Small intestine (tissue), 7 donors: ENCODE results near the gene CHRM5. TPM values are rescaled to one million over a fixed set of nuclear protein-coding genes. Genes with fewer than 3 reads are reported as not detected.

Source experiments
- DNase-seq, 2 donors: peaks; one replicate each; pipeline versions ENCODE4 v3.0.0 to v3.0.0-alpha.2; 2013
- FAIRE-seq: peaks from 2 replicates; lab custom pipeline; 2012; peaks lifted over from hg19 to GRCh38; lab: Jason Lieb, UNC
- H3K27ac ChIP-seq, 3 donors: one replicate each; pipeline ENCODE4 v1.5.1; 2013; ENCODE audit warnings: low read length in 2 of 3, mild to moderate bottlenecking in 2 of 3, control low read depth in 1 of 3, inconsistent platforms in 1 of 3, low read depth in 1 of 3, moderate library complexity in 1 of 3
- H3K27me3 ChIP-seq, 3 donors: one replicate each; pipeline ENCODE4 v1.6.1; 2013; ENCODE audit warnings: low read length in 3 of 3, inconsistent platforms in 1 of 3; ENCODE audit not compliant: control insufficient read depth in 3 of 3, insufficient read depth in 3 of 3
- H3K36me3 ChIP-seq, 3 donors: one replicate each; pipeline ENCODE4 v1.6.1; 2013; ENCODE audit warnings: low read length in 3 of 3, inconsistent platforms in 1 of 3, low read depth in 1 of 3, mild to moderate bottlenecking in 1 of 3, moderate library complexity in 1 of 3; ENCODE audit not compliant: control insufficient read depth in 3 of 3, insufficient read depth in 2 of 3
- H3K4me1 ChIP-seq, 3 donors: one replicate each; pipeline ENCODE4 v1.6.1; 2013; ENCODE audit warnings: low read length in 2 of 3, inconsistent platforms in 1 of 3, low read depth in 1 of 3, mild to moderate bottlenecking in 1 of 3, moderate library complexity in 1 of 3; ENCODE audit not compliant: control insufficient read depth in 3 of 3, insufficient read depth in 2 of 3
- H3K4me3 ChIP-seq, 3 donors: one replicate each; pipeline ENCODE4 v1.5.1; 2013; ENCODE audit warnings: low read length in 3 of 3, control low read depth in 1 of 3, inconsistent platforms in 1 of 3, low read depth in 1 of 3, mild to moderate bottlenecking in 1 of 3, moderate library complexity in 1 of 3
- H3K9me3 ChIP-seq, 2 donors: one replicate each; pipeline ENCODE4 v1.6.1; 2013; ENCODE audit warnings: low read depth in 1 of 2, low read length in 1 of 2; ENCODE audit not compliant: control insufficient read depth in 2 of 2, insufficient read depth in 1 of 2
- WGBS, 3 donors: extraction: QIAGEN DNeasy Blood & Tissue Kit; methylation state at CpG; one replicate each; pipeline ENCODE4 v1.1.7; 2013; 5-methylcytosine and 5-hydroxymethylcytosine counted together
- polyA plus RNA-seq, 4 donors: library from polyadenylated mRNA; stranded (reverse) in 3 of 4; unstranded in 1 of 4; fragments of 200-250 nt in 3 of 4; fragments of 120-200 nt in 1 of 4; gene quantifications; one replicate each; pipeline versions ENCODE4 v1.2.1 to v1.2.3, GENCODE V29; 2013
- donor health status: healthy with polysubstance abuse.
- donor health status: control.
- donor health status: control.
- donor health status: Bipolar disorder and iron deficiency.
- donor health status: healthy.

The CHRM5 gene
- polyA plus RNA-seq, 4 donors = 0.52 TPM; not detected in 3

- 70 to 77% (median 72%) methylated on average over 10 of the region's 10 CpGs for WGBS, 3 donors
- Histone ChIP-seq H3K9me3 (no peaks in the 10 kb centered on the region), H3K27me3 (no peaks in the 10 kb centered on the region), H3K36me3 (no peaks in the 10 kb centered on the region), H3K4me3 (no peak overlapping the region), H3K27ac (no peak overlapping the region), H3K4me1 (no peaks in the 10 kb centered on the region)
- DNase-seq = peak; percentile 8 to 14
- FAIRE-seq = no peak
Measured at GRCh38 chr15:33955945-33956344, 12.4 kb upstream of the CHRM5 start.

GRCh38 chr15:33956397-33956796, 11.9 kb upstream of the CHRM5 start:
- Histone ChIP-seq H3K36me3 (no peaks in the 10 kb centered on the region), H3K9me3 (no peaks in the 10 kb centered on the region), H3K4me3 (no peak overlapping the region), H3K27ac (no peak overlapping the region), H3K27me3 (no peaks in the 10 kb centered on the region), H3K4me1 (no peaks in the 10 kb centered on the region)
- no peak for FAIRE-seq
- 17 to 50% (median 18%) methylated on average over 1 of the region's 1 CpG for WGBS, 3 donors
- no peak for DNase-seq

- H3K4me1 ChIP-seq = no peaks in the 10 kb centered on the region
- no peaks in the 10 kb centered on the region for H3K36me3 ChIP-seq
- no peak overlapping the region for H3K4me3 ChIP-seq
- 80 to 89% (median 82%) methylated on average over 7 of the region's 7 CpGs for WGBS, 3 donors
- H3K27me3 ChIP-seq = no peaks in the 10 kb centered on the region
- FAIRE-seq (no peak), DNase-seq (no peak)
- no peaks in the 10 kb centered on the region for H3K9me3 ChIP-seq
- no peak overlapping the region for H3K27ac ChIP-seq
Measured at GRCh38 chr15:33959844-33960548, 8.3 kb upstream of the CHRM5 start.

GRCh38 chr15:33960549-33960935, 7.8 kb upstream of the CHRM5 start:
- DNase-seq = peak in 1 of 2 donors; percentile 10
- H3K4me3 ChIP-seq = no peak overlapping the region
- FAIRE-seq = no peak
- H3K9me3 ChIP-seq = no peaks in the 10 kb centered on the region
- no peaks in the 10 kb centered on the region for H3K36me3 ChIP-seq
- H3K4me1 ChIP-seq = no peaks in the 10 kb centered on the region
- WGBS, 3 donors = 43 to 63% (median 61%) methylated on average over 3 of the region's 3 CpGs
- H3K27me3 ChIP-seq = no peaks in the 10 kb centered on the region
- no peak overlapping the region for H3K27ac ChIP-seq

GRCh38 chr15:33963831-33964664, 4.2 kb upstream of the CHRM5 start:
- H3K27me3 ChIP-seq = no peaks in the 10 kb centered on the region
- H3K27ac ChIP-seq = no peak overlapping the region
- no peak overlapping the region for H3K4me3 ChIP-seq
- FAIRE-seq = peak; percentile 10
- H3K9me3 ChIP-seq = no peaks in the 10 kb centered on the region
- H3K4me1 ChIP-seq = no peaks in the 10 kb centered on the region
- WGBS, 3 donors = 58% methylated on average over 8 of the region's 8 CpGs
- no peaks in the 10 kb centered on the region for H3K36me3 ChIP-seq
- peak; percentile 15 to 32 for DNase-seq

GRCh38 chr15:33964665-33965040, 3.6 kb upstream of the CHRM5 start:
- DNase-seq (no peak), FAIRE-seq (no peak)
- H3K4me1 ChIP-seq = no peaks in the 10 kb centered on the region
- no peaks in the 10 kb centered on the region for H3K9me3 ChIP-seq
- 95 to 100% (median 97%) methylated on average over 2 of the region's 2 CpGs for WGBS, 3 donors
- no peak overlapping the region for H3K27ac ChIP-seq
- H3K27me3 ChIP-seq = no peaks in the 10 kb centered on the region
- H3K4me3 ChIP-seq = no peak overlapping the region
- H3K36me3 ChIP-seq = no peaks in the 10 kb centered on the region

GRCh38 chr15:33968821-33969220, 524 bp downstream of the CHRM5 start:
- no peak for FAIRE-seq
- H3K36me3 ChIP-seq = no peaks in the 10 kb centered on the region
- 61 to 82% (median 72%) methylated on average over 3 of the region's 3 CpGs for WGBS, 3 donors

GRCh38 chr15:33971811-33972210, 3.5 kb downstream of the CHRM5 start:
- no peak overlapping the region for H3K4me3 ChIP-seq
- DNase-seq (no peak), FAIRE-seq (no peak)
- no peaks in the 10 kb centered on the region for H3K4me1 ChIP-seq
- no peaks in the 10 kb centered on the region for H3K9me3 ChIP-seq
- no peaks in the 10 kb centered on the region for H3K27me3 ChIP-seq
- no peaks in the 10 kb centered on the region for H3K36me3 ChIP-seq
- WGBS, 3 donors = 89 to 96% (median 91%) methylated on average over 2 of the region's 2 CpGs
- H3K27ac ChIP-seq = no peak overlapping the region

More at GRCh38 chr15:33968821-33969220, 524 bp downstream of the CHRM5 start:
- Histone ChIP-seq H3K27me3 (no peaks in the 10 kb centered on the region), H3K4me3 (no peak overlapping the region), H3K4me1 (no peaks in the 10 kb centered on the region), H3K9me3 (no peaks in the 10 kb centered on the region), H3K27ac (no peak overlapping the region)
- no peak for DNase-seq
